OCI-M2 (cell line): ENCODE data around the gene DACT3.

Source experiments
- DNase-seq: peaks from one replicate; lab custom pipeline; 2025; ENCODE audit not compliant: unreplicated experiment; lab: John Stamatoyannopoulos, UW

The DACT3 gene

DNA sequence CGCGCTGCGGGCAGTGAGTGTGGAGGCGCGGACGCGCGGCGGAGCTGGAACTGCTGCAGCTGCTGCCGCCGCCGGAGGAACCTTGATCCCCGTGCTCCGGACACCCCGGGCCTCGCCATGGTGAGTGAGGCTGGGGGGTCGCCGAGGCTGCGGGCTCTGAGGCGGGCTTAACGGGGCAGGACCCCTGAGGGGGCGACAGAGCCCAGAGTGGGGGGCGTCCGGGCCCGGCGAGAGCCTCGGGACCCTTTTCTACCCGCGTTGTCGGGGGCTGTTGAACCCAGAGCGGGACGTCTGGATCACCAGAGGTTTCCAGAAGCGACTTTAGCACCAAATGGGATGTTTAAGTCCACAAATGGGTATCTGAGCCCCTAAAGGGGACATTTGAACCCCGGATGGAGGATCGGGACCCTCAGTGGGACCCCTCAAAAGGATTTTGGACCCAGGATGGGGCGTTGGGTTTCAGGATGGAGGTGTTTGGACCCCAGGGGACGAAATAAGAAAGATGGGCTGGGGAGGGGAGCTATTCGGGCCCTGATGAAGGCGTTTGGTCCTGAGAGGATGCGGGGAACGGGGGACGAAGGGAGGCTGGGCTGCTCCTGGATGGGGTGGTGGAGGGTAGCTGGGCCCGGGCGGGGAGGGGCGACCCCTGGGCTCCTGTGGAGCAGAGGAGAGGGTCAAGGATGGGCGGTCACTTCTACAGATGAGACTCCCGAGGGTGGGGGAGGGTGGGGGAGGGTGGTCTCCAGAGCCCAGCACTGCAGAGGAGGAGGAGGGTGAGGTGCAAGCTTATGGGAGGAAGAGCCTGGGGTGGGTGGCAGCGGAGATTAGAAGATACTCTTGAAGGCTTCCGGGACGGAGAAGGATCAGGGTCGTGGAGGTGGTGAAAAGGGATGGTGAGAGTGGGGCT is 59.4 kb downstream of the DACT3 start, which contains the start of gene CALM3:
TSS of gene CALM3 (plus strand) at position 13 of the 907 bp plus-strand sequence. CDS start at position 118, 105 bp downstream.
- no peak for DNase-seq

GRCh38 chr19:46600384-46601317 is 60.3 kb downstream of the DACT3 start:
- peak; percentile 95 for DNase-seq

- no peak for DNase-seq
Measured at GRCh38 chr19:46599716-46600373, 61.1 kb downstream of the DACT3 start.

- DNase-seq = no peak
Measured at GRCh38 chr19:46598372-46598917, 62.5 kb downstream of the DACT3 start.
